Measurements from ENCODE around the gene BBX.
"Not testable (repeated sequence)": the region's sequence is repeated elsewhere in the genome, so short reads cannot be mapped to it uniquely, and the experiment has no call there.

The BBX gene

DNA sequence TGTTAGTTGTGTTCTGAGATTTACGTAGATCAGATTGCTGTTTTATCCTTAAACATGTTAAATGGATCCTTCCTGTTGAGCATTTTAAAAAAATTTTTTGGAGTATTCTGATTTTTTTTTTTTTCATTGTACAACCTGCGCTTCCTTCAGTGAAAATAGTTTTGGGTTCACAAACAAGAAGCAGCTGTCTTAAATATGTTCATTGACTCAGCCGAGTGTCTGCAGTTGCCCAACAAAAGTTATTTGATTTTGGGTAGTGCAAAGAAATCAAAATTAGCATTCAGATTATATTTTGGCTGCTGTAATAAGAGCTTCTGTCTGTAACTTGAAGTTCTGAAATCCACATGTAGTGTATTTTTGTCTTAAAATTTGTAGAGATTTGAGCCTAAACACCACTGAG is 148.2 kb downstream of the BBX start:
- no peak overlapping the region for H3K4me3 ChIP-seq (ENCODE audit: low read length)
- DNase-seq (ENCODE audit: low read depth, low spot score) = no peak

GRCh38 chr3:107674371-107674770 is 151.6 kb downstream of the BBX start:
- no peak for DNase-seq (ENCODE audit: low read depth, low spot score)
- H3K4me3 ChIP-seq (ENCODE audit: low read length) = no peak overlapping the region

- no peak overlapping the region for H3K4me3 ChIP-seq (ENCODE audit: low read length)
- DNase-seq (ENCODE audit: low read depth, low spot score) = no peak
These were observed 152.6 kb downstream of the BBX start for GRCh38 chr3:107675233-107675900.

DNA sequence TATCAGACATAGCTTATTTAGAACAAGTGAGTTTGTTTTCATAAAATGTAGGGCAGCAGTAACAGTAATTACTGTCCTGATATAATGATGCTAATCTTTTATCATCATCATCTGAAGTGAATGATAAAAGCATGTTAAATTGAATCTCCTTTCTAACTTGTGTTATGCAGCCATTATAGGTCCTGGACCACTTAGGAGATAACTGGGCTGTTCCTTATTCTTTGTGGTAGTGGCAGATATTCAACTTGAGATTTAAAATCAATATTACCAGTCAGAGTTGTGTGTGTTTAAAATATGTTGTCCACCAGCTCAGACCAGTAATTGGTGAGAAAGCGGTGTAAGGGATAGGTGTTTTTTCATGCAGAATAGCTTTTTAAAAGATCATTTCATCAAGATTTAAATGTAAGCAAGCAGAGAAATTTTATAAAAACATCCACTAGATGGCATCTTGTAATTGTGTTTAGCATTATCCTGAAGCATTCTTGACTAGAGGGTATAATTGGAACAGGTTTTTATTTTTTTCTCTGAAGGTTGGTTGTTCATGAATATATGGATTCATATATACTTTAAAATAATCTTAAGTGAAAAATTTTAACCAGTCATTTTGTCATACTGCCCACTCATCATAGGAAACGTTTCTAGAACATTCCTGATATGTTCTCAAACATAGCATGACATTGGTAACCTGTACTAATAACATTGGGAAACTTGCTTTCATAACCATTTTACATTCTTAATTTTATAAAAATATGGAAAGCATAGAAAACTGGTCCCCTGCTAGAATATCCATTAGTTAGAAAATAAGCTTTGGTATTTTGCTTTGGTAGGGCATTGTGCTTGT is 153.9 kb downstream of the BBX start:
- no peak overlapping the region for H3K4me3 ChIP-seq (ENCODE audit: low read length)
- peak; percentile 43 for DNase-seq (ENCODE audit: low read depth, low spot score)

DNA sequence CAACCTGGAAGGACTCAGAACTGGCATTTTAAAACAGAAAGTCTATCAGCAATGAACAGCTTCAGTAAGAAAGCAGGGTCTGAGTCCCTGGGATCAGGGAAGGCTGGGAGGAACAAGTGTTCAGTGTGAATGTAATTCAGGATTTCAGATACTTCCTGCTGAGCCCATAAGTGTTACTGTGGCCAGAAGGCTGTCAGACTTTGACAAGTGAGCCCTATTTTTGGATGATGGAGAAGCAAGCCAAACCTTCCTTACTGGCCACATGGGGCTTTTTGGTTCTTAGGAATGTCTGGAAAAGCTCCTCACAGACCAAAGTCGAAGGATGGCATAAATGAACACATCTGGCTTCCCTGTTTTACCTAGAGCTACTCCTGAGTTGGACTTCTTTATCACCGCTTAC is 157.2 kb downstream of the BBX start:
- no peak overlapping the region for H3K4me3 ChIP-seq (ENCODE audit: low read length)
- no peak for DNase-seq (ENCODE audit: low read depth, low spot score)

GRCh38 chr3:107680698-107681097 is 157.9 kb downstream of the BBX start:
- no peak for DNase-seq (ENCODE audit: low read depth, low spot score)
- no peak overlapping the region for H3K4me3 ChIP-seq (ENCODE audit: low read length)

DNA sequence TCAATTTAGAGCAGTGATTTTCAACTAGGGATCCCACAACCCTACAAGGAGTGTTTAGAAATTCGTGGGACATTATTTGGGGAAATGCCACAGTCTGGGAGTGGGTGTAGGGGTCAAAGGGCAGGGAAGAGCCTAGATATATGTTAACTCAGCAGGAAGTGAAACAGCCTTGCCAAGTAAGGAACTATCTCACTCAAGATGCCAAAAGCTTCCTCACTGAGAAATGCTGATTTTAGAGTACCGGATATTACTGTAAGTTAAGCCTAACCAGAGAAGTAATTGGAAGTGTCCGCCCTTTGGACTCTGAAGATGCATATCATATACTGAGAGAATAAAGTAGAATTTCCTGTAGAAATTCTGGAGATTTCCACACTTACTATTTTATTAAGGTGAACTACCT is 158.6 kb downstream of the BBX start:
- DNase-seq (ENCODE audit: low read depth, low spot score) = no peak
- no peak overlapping the region for H3K4me3 ChIP-seq (ENCODE audit: low read length)

- DNase-seq (ENCODE audit: low read depth, low spot score) = no peak
- no peak overlapping the region for H3K4me3 ChIP-seq (ENCODE audit: low read length)
These were observed 159.8 kb downstream of the BBX start for GRCh38 chr3:107682580-107682979.

DNA sequence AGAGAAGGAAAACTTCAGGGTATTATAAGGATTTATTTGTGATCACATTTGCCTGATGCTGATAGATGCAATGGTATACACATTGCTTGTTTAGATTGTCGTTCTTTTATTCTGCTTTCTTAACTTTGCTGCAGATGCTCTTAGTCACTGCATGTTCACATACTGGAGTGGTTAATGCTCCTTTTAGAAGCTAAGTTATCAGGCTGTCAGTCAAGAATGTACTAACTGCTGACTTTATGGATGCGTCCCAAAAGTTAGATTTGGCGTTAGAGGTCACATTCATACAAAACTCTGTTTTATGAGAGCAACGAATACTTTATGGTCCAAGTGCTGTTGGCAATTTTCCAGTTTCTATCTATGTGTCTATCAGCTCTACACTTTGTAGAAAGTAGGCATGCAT is 160.7 kb downstream of the BBX start:
- no peak for DNase-seq (ENCODE audit: low read depth, low spot score)

DNA sequence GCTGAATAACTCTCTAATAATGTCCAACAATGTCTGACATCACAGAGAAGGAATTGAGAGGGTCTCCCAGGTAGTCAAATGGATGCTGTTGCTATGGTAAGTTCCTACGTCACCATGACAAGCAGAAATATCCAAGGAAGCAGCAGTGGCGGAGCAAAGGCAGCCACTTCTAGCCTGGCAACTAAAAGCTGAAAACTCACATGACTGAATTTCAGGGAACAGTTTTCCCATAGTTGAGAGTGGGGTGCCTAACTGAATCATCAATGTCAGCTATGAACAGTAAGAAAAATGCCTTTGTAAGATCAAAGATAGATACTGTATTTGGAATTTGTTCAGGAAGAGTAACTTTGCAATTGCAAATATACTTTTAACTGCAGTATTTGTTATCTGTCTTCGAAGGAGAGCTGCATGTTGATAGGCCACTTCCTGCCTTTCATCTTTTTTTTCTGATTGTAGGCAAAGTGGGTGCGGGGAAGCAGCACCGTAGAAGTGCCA is 161.7 kb downstream of the BBX start:
- peak; percentile 66 for DNase-seq (ENCODE audit: low read depth, low spot score)
- no peak overlapping the region for H3K4me3 ChIP-seq (ENCODE audit: low read length)

More for the DNA sequence above, 160.7 kb downstream of the BBX start:
- no peak overlapping the region for H3K4me3 ChIP-seq (ENCODE audit: low read length)

DNA sequence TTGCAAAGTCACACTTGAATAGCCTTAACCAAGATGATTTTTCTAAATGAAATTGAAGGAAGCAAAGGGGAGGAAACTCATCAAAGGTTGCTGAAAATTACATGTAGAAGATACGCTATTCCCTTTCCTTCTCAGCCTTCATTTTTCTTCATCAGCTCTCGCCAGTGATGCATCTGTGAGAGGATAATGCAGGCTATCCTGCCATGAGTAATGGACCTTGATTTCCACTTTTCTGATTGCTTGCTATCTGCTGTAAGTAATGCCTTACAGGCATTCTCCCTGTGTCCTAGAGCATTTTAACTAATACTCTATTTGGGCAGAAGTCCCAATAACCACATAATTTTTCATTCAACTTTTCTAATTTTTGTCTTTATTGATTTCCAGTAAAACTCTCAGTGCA is 162.6 kb downstream of the BBX start:
- no peak for DNase-seq (ENCODE audit: low read depth, low spot score)
- H3K4me3 ChIP-seq (ENCODE audit: low read length) = no peak overlapping the region

GRCh38 chr3:107687056-107687581 is 164.4 kb downstream of the BBX start:
- no peak for DNase-seq (ENCODE audit: low read depth, low spot score)
- H3K4me3 ChIP-seq (ENCODE audit: low read length) = no peak overlapping the region

DNA sequence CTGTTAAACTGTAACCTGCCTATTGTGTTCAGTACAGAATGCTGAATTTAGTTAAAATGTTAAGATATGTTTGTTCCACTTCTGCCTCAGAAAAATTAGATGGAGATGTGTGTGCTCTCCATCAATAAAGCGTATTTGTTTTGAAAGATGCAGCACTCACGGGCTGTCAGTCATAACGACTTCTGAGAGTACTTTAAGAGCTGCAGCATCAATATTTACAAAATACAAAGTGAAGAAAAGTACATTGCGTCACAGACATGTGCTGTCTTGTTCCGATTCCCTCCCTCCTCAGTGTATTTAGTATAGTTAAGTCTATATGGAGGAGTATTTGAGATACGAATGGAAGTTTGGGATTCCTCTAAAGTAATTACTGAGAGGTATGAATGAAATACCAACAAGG is 166.6 kb downstream of the BBX start:
- no peak for DNase-seq (ENCODE audit: low read depth, low spot score)
- no peak overlapping the region for H3K4me3 ChIP-seq (ENCODE audit: low read length)

- peak; percentile 74 for DNase-seq (ENCODE audit: low read depth, low spot score)
- H3K4me3 ChIP-seq (ENCODE audit: low read length) = no peak overlapping the region
These were observed 167.9 kb downstream of the BBX start for GRCh38 chr3:107690522-107691138.

GRCh38 chr3:107691984-107692383 is 169.2 kb downstream of the BBX start:
- not testable (repeated sequence) for DNase-seq (ENCODE audit: low read depth, low spot score); H3K4me3 ChIP-seq (ENCODE audit: low read length)

DNA sequence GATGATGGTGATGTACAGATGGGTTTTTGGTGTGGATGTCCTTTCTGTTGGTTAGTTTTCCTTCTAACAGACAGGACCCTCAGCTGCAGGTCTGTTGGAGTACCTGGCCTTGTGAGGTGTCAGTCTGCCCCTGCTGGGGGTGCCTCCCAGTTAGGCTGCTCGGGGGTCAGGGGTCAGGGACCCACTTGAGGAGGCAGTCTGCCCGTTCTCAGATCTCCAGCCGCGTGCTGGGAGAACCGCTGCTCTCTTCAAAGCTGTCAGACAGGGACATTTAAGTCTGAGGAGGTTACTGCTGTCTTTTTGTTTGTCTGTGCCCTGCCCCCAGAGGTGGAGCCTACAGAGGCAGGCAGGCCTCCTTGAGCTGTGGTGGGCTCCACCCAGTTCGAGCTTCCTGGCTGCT is 174.6 kb downstream of the BBX start:
- not testable (repeated sequence) for DNase-seq (ENCODE audit: low read depth, low spot score); H3K4me3 ChIP-seq (ENCODE audit: low read length)

- not testable (repeated sequence) for DNase-seq (ENCODE audit: low read depth, low spot score); H3K4me3 ChIP-seq (ENCODE audit: low read length)
These were observed 175.1 kb downstream of the BBX start for GRCh38 chr3:107697855-107698254.

GRCh38 chr3:107699682-107700081 is 176.9 kb downstream of the BBX start:
- no peak overlapping the region for H3K4me3 ChIP-seq (ENCODE audit: low read length)
- no peak for DNase-seq (ENCODE audit: low read depth, low spot score)

DNA sequence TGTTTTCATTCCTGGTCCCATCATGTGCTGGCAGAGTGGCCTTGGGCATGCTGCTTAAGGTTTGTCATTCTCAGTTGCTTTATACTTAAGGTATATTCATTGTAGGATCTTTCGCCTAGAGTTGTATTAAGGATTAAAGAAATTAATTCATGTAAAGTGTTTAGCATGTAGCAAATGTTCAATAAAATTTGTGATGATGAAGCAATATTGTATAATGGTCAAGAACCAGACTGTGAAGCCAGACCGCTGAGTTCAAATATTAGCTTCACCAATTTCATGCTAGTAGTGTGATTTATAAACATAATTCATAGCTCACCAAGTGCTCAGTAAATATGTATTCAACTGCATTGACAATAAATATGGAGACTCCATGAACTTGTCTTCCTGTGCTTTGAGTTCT is 178.5 kb downstream of the BBX start:
- DNase-seq (ENCODE audit: low read depth, low spot score) = no peak
- no peak overlapping the region for H3K4me3 ChIP-seq (ENCODE audit: low read length)

DNA sequence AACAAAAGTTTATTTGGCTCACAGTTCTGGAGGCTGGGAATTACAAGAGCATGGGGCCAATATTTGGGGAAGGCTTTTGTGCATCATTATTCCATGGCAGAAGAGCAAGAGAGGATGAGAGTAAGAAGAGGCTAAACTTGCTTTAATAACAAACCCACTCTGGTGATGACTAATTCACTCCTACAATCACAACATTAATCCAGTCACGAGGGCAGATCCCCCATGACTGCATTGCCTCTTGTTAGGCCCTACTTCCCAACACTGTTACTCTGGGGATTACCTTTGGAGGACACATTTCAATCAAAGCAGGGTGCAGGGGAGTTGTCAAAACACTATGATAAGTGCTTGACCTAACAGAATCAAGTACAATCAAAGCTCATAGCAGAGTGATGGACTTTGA is 181.7 kb downstream of the BBX start:
- no peak overlapping the region for H3K4me3 ChIP-seq (ENCODE audit: low read length)
- no peak for DNase-seq (ENCODE audit: low read depth, low spot score)
